K562 (cell line): ENCODE measurements around the gene CDH16. TPM values are rescaled to one million over a fixed set of nuclear protein-coding genes. Genes with fewer than 3 reads are reported as not detected.
"Not testable (repeated sequence)": the region's sequence is repeated elsewhere in the genome, so short reads cannot be mapped to it uniquely, and the experiment has no call there.

Experiments
- ATAC-seq: fragments of 200-7000 bp; cut with Tn5 transposase; 3 replicates; pipeline ENCODE4 v1.9.1; 2020; ENCODE audit warnings: moderate library complexity
- BruUV-seq: library from RNA; stranded (reverse); fragments of 400-500 nt; replicated peaks from 2 replicates; lab custom pipeline; 2021; lab: Mats Ljungman, UMichigan
- CTCF ChIA-PET: fragments of 300-600 bp; formaldehyde crosslinking; extraction: SDS; loops from one replicate; lab custom pipeline; 2021; ENCODE audit warnings: low intra/inter-chr PET ratio; lab: Yijun Ruan, JAX
- POLR2A ChIA-PET: fragments of 300-600, 350-650 bp; sonication (Branson Sonifier 250); formaldehyde crosslinking; extraction: SDS; loops from one replicate; lab custom pipeline; 2021; ENCODE audit warnings: antibody characterized with exemption, inconsistent platforms; lab: Yijun Ruan, JAX
- DNase-seq, 4 experiments: peaks; one replicate each; pipeline versions ENCODE4 v3.0.0 to v3.0.0-alpha.2; 2011 to 2018; ENCODE audit warnings: low spot score in 3 of 4, mixed read lengths in 3 of 4; ENCODE audit errors: extremely low read depth in 1 of 4
- FAIRE-seq: peaks from 2 replicates; lab custom pipeline; 2011; peaks lifted over from hg19 to GRCh38; lab: Jason Lieb, UNC
- H2AFZ ChIP-seq: 2 replicates; pipeline ENCODE4 v1.6.0; 2011; ENCODE audit warnings: low read depth, low read length, control low read depth, inconsistent platforms
- H3K27ac ChIP-seq: fragments of 200-600 bp; 3 replicates; pipeline ENCODE4 v1.8.0; 2011; ENCODE audit warnings: low read depth, mild to moderate bottlenecking, control low read depth, inconsistent platforms, low read length, moderate library complexity, mixed read lengths; ENCODE audit errors: extremely low read depth
- H3K27me3 ChIP-seq, 2 experiments: fragments of 300-600 bp in 1 of 2; 2 replicates in 1 of 2; 3 replicates in 1 of 2; pipeline versions ENCODE4 v1.6.0 to v1.8.0; 2011; ENCODE audit warnings: inconsistent platforms in 2 of 2, low read length in 2 of 2, mild to moderate bottlenecking in 1 of 2, mixed read lengths in 1 of 2, moderate library complexity in 1 of 2; ENCODE audit not compliant: control insufficient read depth in 2 of 2, insufficient read depth in 2 of 2
- H3K36me3 ChIP-seq: fragments of 300-600 bp; 3 replicates; pipeline ENCODE4 v1.8.0; 2011; ENCODE audit warnings: mild to moderate bottlenecking, low read length, inconsistent platforms; ENCODE audit not compliant: control insufficient read depth, insufficient read depth
- H3K4me1 ChIP-seq, 2 experiments: fragments of 200-600 bp in 1 of 2; replicated peaks in 1 of 2; 2 replicates in 1 of 2; 3 replicates in 1 of 2; pipeline versions ENCODE4 v1.5.1 to v1.8.0; 2011; ENCODE audit warnings: inconsistent platforms in 2 of 2, low read length in 2 of 2, mild to moderate bottlenecking in 1 of 2, mixed read lengths in 1 of 2, moderate library complexity in 1 of 2; ENCODE audit not compliant: control insufficient read depth in 2 of 2, insufficient read depth in 2 of 2
- H3K4me2 ChIP-seq: 2 replicates; pipeline ENCODE4 v1.6.1; 2011; ENCODE audit warnings: low read length, control low read depth, inconsistent platforms, mixed read lengths; ENCODE audit not compliant: insufficient read depth
- H3K4me3 ChIP-seq: fragments of 200-600 bp; sonication (generic), shearing (Covaris generic); 2 replicates; pipeline ENCODE4 v1.5.1; 2016; ENCODE audit warnings: control low read depth, inconsistent platforms
- H3K79me2 ChIP-seq: fragments of 200-600 bp; 3 replicates; pipeline ENCODE4 v1.8.0; 2011; ENCODE audit warnings: low read length, inconsistent platforms; ENCODE audit not compliant: control insufficient read depth, insufficient read depth
- H3K9ac ChIP-seq, 2 experiments: 2 replicates each; pipeline versions ENCODE4 v1.6.0 to v1.6.1; 2011; ENCODE audit warnings: low read depth in 2 of 2, low read length in 2 of 2, control low read depth in 1 of 2, inconsistent platforms in 1 of 2, mild to moderate bottlenecking in 1 of 2, mixed read lengths in 1 of 2; ENCODE audit not compliant: insufficient read depth in 1 of 2
- H3K9me1 ChIP-seq: one replicate; pipeline ENCODE4 v1.6.0; 2011; ENCODE audit warnings: inconsistent platforms, mild to moderate bottlenecking, low read length, moderate library complexity; ENCODE audit not compliant: control insufficient read depth, insufficient read depth
- H3K9me3 ChIP-seq: replicated peaks from 2 replicates; pipeline ENCODE4 v1.5.1; 2011; ENCODE audit warnings: low read depth, low read length, inconsistent platforms; ENCODE audit not compliant: control insufficient read depth, insufficient read depth
- H4K20me1 ChIP-seq: replicated peaks from 2 replicates; pipeline ENCODE4 v1.6.1; 2011; ENCODE audit warnings: low read length, inconsistent platforms, mixed read lengths; ENCODE audit not compliant: control insufficient read depth, insufficient read depth
- ZNF79 ChIP-seq: fragments of 250-450 bp; sonication (Bioruptor Pico); IDR thresholded peaks from 2 replicates; pipeline ENCODE4 v1.4.0; 2020; ENCODE audit warnings: low read depth, mild to moderate bottlenecking, moderate library complexity
- WGBS: fragments of 100-300 bp; shearing (Covaris generic); methylation state at CpG from one replicate; pipeline ENCODE4 v1.1.6; 2016; ENCODE audit warnings: low coverage, mixed read lengths; ENCODE audit not compliant: insufficient coverage; ENCODE audit errors: missing lambda C conversion rate; 5-methylcytosine and 5-hydroxymethylcytosine counted together
- in situ Hi-C: fragments of 300-500 bp; cut with MboI; formaldehyde crosslinking; loops from 4 replicates; pipeline ENCODE4 v1.15.0; 2018; ENCODE audit warnings: inconsistent platforms, mixed read lengths
- intact Hi-C: fragments of 100-400 bp; cut with micrococcal nuclease; formaldehyde crosslinking; loops from 2 replicates; pipeline ENCODE4 v1.14.2; 2022
- polyA plus RNA-seq, 8 experiments: library from polyadenylated mRNA; depleted of rRNA in 4 of 8; stranded (reverse) in 5 of 8; unstranded in 3 of 8; fragments of >200 nt; fragmentation: Nextera tagmentation in 2 of 8; fragmentation: Illumina TruSeq in 1 of 8; extraction: Ambion mirVana in 2 of 8; extraction: Trizol in 1 of 8; gene quantifications; 2 replicates each; pipeline versions ENCODE4 v1.2.1 to v1.2.3, GENCODE V29; 2011 to 2014; ENCODE audit warnings: inconsistent platforms in 1 of 8, missing spikeins in 1 of 8
- total RNA-seq, 7 experiments: library from RNA; depleted of rRNA in 6 of 7; stranded (reverse); fragments of >200 nt in 6 of 7; fragmentation: Illumina TruSeq in 2 of 7; extraction: Trizol in 2 of 7; gene quantifications; 2 replicates each; pipeline versions ENCODE4 v1.2.1 to v1.2.3, GENCODE V29; 2011 to 2021; ENCODE audit warnings: low replicate concordance in 1 of 7
- TF ChIP-seq, protein P1 (sequence below): sonication (generic); formaldehyde crosslinking; IDR thresholded peaks from 2 replicates; pipeline ENCODE4 v1.8.0; 2022; ENCODE audit warnings: mild to moderate bottlenecking, low read depth, missing genetic modification reagents

Gene CDH16
- total and polyA plus RNA-seq, 9 of the 15 experiments (the other 6 are each of a cell fraction or from before 2014, with no cell fraction given): not detected

DNA sequence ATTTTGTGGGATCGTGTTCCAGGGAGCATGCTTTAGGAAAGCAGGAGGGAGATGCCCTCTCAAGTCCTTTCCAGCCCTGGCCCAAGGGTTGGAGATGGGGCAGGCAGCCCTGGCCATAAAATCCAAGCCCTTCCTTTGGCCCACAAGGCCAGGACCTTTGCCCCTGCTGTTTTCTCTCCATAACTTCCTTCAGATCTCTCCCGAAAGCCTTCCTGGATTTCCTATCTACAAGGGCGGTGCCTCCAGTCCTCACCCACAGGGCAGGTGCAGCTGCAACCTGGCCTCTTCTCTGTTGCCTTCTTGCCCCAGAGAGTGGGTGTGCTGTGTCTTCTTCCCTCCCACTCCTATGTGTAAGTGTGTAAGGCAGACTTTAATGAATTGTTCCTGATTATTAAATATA is 46.8 kb downstream of the CDH16 start:
- POLR2A ChIA-PET: interaction anchor here (0.6 to 1.0 kb wide), 2 partner anchors 375 to 465 kb away, joined by 3 read pairs; no protein-coding TSS in a partner anchor
- Histone ChIP-seq H4K20me1 (no peaks in the 10 kb centered on the region), H3K27me3 (no peaks in the 10 kb centered on the region), H3K4me1 (peaks cover 5 to 16% of the 10 kb centered on the region in 2 experiments; a peak in 3 of 5 replicates), H3K4me3 (no peak overlapping the region), H3K9me1 (peaks cover 2% of the 10 kb centered on the region), H2AFZ (no peak overlapping the region), H3K9me3 (no peaks in the 10 kb centered on the region), H3K27ac (no peak overlapping the region), H3K9ac (no peak overlapping the region), H3K4me2 (no peak overlapping the region), H3K36me3 (no peaks in the 10 kb centered on the region), H3K79me2 (no peaks in the 10 kb centered on the region)
- in situ Hi-C loops (no loop called here), intact Hi-C loops (loop anchor here (2.0 kb wide), 1 partner anchor 211 kb away; no protein-coding TSS in a partner anchor)
- TF ChIP-seq, protein P1, sequence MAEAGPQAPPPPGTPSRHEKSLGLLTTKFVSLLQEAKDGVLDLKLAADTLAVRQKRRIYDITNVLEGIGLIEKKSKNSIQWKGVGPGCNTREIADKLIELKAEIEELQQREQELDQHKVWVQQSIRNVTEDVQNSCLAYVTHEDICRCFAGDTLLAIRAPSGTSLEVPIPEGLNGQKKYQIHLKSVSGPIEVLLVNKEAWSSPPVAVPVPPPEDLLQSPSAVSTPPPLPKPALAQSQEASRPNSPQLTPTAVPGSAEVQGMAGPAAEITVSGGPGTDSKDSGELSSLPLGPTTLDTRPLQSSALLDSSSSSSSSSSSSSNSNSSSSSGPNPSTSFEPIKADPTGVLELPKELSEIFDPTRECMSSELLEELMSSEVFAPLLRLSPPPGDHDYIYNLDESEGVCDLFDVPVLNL (CRISPR knock-in tag): no peak
- TF ChIP-seq ZNF79 (CRISPR knock-in tag): no peak
- BruUV-seq: no TSS peak
- no peak for ATAC-seq
- no peak for FAIRE-seq
- 37% methylated on average over 3 of the region's 3 CpGs for WGBS
- no peak for DNase-seq
- CTCF ChIA-PET: no interaction called here

DNA sequence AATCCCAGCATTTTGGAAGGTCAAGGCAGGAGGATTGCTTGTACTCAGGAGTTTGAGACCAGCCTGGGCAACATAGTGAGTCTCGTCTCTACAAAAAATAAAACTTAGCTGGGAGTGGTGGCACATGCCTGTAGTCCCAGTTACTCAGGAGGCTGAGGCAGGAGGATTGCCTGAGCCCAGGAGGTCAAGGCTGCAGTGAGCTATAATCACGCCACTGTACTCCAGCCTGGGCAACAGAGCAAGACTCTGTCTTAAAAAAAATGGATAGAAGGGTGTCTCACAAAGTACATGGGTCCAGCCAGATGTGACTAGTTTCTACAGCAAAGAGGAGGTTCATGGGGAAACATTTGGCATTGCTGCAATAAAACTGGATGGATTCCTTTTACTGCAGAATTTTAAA is 47.3 kb downstream of the CDH16 start:
- H3K4me2 ChIP-seq, intact Hi-C loops, H3K9me1 ChIP-seq, H3K79me2 ChIP-seq, H3K4me3 ChIP-seq, CTCF ChIA-PET, in situ Hi-C loops, BruUV-seq, H3K36me3 ChIP-seq, H2AFZ ChIP-seq, H3K9me3 ChIP-seq, ATAC-seq, H3K27me3 ChIP-seq, FAIRE-seq, H4K20me1 ChIP-seq, DNase-seq, H3K9ac ChIP-seq, H3K27ac ChIP-seq: not testable (repeated sequence)
- peaks cover 5 to 16% of the 10 kb centered on the region in 2 experiments; a peak in 3 of 5 replicates for H3K4me1 ChIP-seq
- 49% methylated on average over 2 of the region's 2 CpGs for WGBS
- POLR2A ChIA-PET: interaction anchor here (0.6 to 0.7 kb wide), 2 partner anchors 128 to 375 kb away, joined by 3 read pairs; no protein-coding TSS in a partner anchor
